ENCODE measurements around the gene CCDC122.
A peak's percentile ranks its signal among the peaks of the same experiment; 100 is the strongest.

CCDC122 gene

GRCh38 chr13:43878892-43879754 is at the start of gene CCDC122:
CCDC122 (minus strand) TSS chr13:43879740; CDS start chr13:43869376, 10,364 bp downstream.
- DNase-seq (ENCODE audit: low read depth in 2 of 2) = peak; percentile 83 to 86
- peak within 1 kb of the TSS; percentile 61 to 84 for H3K4me3 ChIP-seq (replicated peaks in 1 of 2; ENCODE audit: low read depth in 2 of 2, low read length in 2 of 2)
- TF ChIP-seq, protein P1, sequence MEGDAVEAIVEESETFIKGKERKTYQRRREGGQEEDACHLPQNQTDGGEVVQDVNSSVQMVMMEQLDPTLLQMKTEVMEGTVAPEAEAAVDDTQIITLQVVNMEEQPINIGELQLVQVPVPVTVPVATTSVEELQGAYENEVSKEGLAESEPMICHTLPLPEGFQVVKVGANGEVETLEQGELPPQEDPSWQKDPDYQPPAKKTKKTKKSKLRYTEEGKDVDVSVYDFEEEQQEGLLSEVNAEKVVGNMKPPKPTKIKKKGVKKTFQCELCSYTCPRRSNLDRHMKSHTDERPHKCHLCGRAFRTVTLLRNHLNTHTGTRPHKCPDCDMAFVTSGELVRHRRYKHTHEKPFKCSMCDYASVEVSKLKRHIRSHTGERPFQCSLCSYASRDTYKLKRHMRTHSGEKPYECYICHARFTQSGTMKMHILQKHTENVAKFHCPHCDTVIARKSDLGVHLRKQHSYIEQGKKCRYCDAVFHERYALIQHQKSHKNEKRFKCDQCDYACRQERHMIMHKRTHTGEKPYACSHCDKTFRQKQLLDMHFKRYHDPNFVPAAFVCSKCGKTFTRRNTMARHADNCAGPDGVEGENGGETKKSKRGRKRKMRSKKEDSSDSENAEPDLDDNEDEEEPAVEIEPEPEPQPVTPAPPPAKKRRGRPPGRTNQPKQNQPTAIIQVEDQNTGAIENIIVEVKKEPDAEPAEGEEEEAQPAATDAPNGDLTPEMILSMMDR (IDR thresholded peaks at IDR 0.05; ENCODE audit: low read depth, low read length) = no peak

GRCh38 chr13:43924549-43925245 is 45.2 kb upstream of the CCDC122 start:
- TF ChIP-seq, protein P1 (IDR thresholded peaks at IDR 0.05; ENCODE audit: low read depth, low read length) = no peak
- DNase-seq (ENCODE audit: low read depth in 2 of 2) = no peak
- H3K4me3 ChIP-seq (replicated peaks in 1 of 2; ENCODE audit: low read depth in 2 of 2, low read length in 2 of 2) = no peak overlapping the region

GRCh38 chr13:43920965-43921674 is 41.6 kb upstream of the CCDC122 start:
- no peak overlapping the region for H3K4me3 ChIP-seq (replicated peaks in 1 of 2; ENCODE audit: low read depth in 2 of 2, low read length in 2 of 2)
- no peak for DNase-seq (ENCODE audit: low read depth in 2 of 2)
- TF ChIP-seq, protein P1 (IDR thresholded peaks at IDR 0.05; ENCODE audit: low read depth, low read length) = no peak

GRCh38 chr13:43918636-43919035 is 39.1 kb upstream of the CCDC122 start:
- TF ChIP-seq, protein P1 (IDR thresholded peaks at IDR 0.05; ENCODE audit: low read depth, low read length) = no peak
- no peak overlapping the region for H3K4me3 ChIP-seq (replicated peaks in 1 of 2; ENCODE audit: low read depth in 2 of 2, low read length in 2 of 2)
- no peak for DNase-seq (ENCODE audit: low read depth in 2 of 2)

GRCh38 chr13:43916828-43917227 is 37.3 kb upstream of the CCDC122 start:
- DNase-seq (ENCODE audit: low read depth in 2 of 2) = no peak
- H3K4me3 ChIP-seq (replicated peaks in 1 of 2; ENCODE audit: low read depth in 2 of 2, low read length in 2 of 2) = no peak overlapping the region
- TF ChIP-seq, protein P1 (IDR thresholded peaks at IDR 0.05; ENCODE audit: low read depth, low read length) = no peak

DNA sequence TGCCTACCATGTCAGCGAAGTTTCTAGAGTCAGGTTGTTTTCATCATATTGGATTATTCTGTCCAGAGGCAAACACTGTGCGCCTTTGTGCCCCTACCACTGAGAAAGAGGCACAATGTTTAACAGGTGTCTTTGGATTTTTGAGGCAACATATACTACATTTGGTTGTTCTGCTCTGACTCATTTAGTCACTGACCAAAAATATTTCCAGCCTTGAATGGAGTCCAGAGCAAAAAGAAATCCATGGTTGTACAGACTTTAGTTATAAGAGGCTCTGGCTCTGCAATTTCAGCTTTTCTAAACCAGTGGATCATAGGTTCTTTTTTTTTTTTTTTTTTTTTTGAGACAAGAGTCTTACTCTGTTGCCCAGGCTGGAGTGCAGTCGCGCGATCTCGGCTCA is 35.9 kb upstream of the CCDC122 start:
- TF ChIP-seq, protein P1 (IDR thresholded peaks at IDR 0.05; ENCODE audit: low read depth, low read length) = no peak
- no peak overlapping the region for H3K4me3 ChIP-seq (replicated peaks in 1 of 2; ENCODE audit: low read depth in 2 of 2, low read length in 2 of 2)
- no peak for DNase-seq (ENCODE audit: low read depth in 2 of 2)

Data from cardiac fibroblast (primary cell).